Naive B cell (primary cell): ENCODE data around the gene CD34. TPM values are rescaled to one million over a fixed set of nuclear protein-coding genes. Genes with fewer than 3 reads are reported as not detected.
"Not testable (repeated sequence)": the region's sequence is repeated elsewhere in the genome, so short reads cannot be mapped to it uniquely, and the experiment has no call there.

Experiments used
- ATAC-seq, 2 donors: fragments of 150-1000 bp; cut with Tn5 transposase; 2 replicates each; pipeline ENCODE4 v1.10.0; 2021; ENCODE audit warnings: low read depth in 2 of 2, mild to moderate bottlenecking in 2 of 2, moderate library complexity in 2 of 2
- DNase-seq: peaks from one replicate; pipeline ENCODE4 v3.0.0; 2022
- H3K27ac Mint-ChIP-seq, 6 donors: one replicate each; pipeline ENCODE4 v1.8.0; 2020 to 2022; ENCODE audit warnings: mild to moderate bottlenecking in 6 of 6, mixed read lengths in 6 of 6, moderate library complexity in 5 of 6, inconsistent platforms in 2 of 6
- H3K27me3 Mint-ChIP-seq, 3 donors: one replicate each; pipeline ENCODE4 v1.8.0; 2021 to 2022; ENCODE audit warnings: mixed read lengths in 3 of 3, mild to moderate bottlenecking in 1 of 3
- H3K36me3 Mint-ChIP-seq, 2 donors: one replicate each; pipeline ENCODE4 v1.8.0; 2020 to 2022; ENCODE audit warnings: mixed read lengths in 2 of 2, inconsistent platforms in 1 of 2, mild to moderate bottlenecking in 1 of 2
- H3K4me1 Mint-ChIP-seq, 3 donors: one replicate each; pipeline ENCODE4 v1.8.0; 2020 to 2022; ENCODE audit warnings: mixed read lengths in 3 of 3, inconsistent platforms in 1 of 3, mild to moderate bottlenecking in 1 of 3, moderate library complexity in 1 of 3
- H3K4me3 Mint-ChIP-seq, 8 donors: one replicate each; pipeline ENCODE4 v1.8.0; 2020 to 2022; ENCODE audit warnings: mild to moderate bottlenecking in 8 of 8, mixed read lengths in 8 of 8, moderate library complexity in 8 of 8, inconsistent platforms in 2 of 8
- H3K9me3 Mint-ChIP-seq, 7 donors: one replicate each; pipeline ENCODE4 v1.8.0; 2020 to 2022; ENCODE audit warnings: mixed read lengths in 7 of 7, mild to moderate bottlenecking in 5 of 7, inconsistent platforms in 2 of 7, moderate library complexity in 1 of 7
- polyA plus RNA-seq, 6 donors: library from polyadenylated mRNA; unstranded; fragments of 300-500 nt; fragmentation: Illumina TruSeq; gene quantifications; one replicate each; pipeline ENCODE4 v1.2.3, GENCODE V29; 2021; ENCODE audit warnings: low read depth in 6 of 6

The CD34 gene
- polyA plus RNA-seq, 6 donors from 2014 or later, result not detected

DNA sequence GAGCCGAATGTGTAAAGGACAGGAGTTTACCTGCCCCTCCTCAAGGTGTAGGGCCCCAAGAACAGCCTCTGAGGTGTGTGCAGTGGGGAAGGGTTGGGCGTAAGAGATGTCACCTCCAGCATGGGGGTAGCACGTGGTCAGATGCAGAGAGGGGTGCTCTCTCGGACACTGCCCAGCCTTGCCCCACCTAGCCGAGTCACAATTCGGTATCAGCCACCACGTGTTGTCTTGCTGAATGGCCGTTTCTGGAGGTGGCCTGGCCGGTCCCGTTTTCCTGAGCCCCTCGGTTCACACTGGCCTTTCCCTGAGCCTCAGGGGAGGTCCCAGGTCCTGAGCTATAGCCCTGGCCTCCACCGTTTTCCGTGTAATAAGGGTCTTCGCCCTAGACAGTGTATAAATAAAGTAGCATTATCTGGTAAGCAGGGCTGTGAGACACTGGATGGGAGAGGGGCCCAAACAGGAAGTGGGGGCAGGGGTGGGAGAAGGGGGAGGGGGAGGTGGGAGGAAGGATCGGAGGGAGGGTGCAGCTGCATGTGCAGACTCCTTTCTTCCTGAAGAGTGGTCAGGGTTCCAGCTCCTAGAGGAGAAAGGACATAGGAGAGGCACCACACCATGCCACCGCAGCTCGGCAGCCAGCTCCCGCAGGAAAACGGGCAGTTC, 23.3 kb downstream of the CD34 start:
- no peak overlapping the region for H3K4me3 Mint-ChIP-seq
- DNase-seq (no peak), ATAC-seq (no peak)
- H3K9me3 Mint-ChIP-seq, result no peaks in the 10 kb centered on the region
- H3K27ac Mint-ChIP-seq, result no peak overlapping the region
- peaks cover 12 to 16% (median 14%) of the 10 kb centered on the region in 3 donors for H3K27me3 Mint-ChIP-seq
- no peaks in the 10 kb centered on the region for H3K36me3 Mint-ChIP-seq
- peaks cover 26 to 49% (median 37%) of the 10 kb centered on the region in 3 donors for H3K4me1 Mint-ChIP-seq

DNA sequence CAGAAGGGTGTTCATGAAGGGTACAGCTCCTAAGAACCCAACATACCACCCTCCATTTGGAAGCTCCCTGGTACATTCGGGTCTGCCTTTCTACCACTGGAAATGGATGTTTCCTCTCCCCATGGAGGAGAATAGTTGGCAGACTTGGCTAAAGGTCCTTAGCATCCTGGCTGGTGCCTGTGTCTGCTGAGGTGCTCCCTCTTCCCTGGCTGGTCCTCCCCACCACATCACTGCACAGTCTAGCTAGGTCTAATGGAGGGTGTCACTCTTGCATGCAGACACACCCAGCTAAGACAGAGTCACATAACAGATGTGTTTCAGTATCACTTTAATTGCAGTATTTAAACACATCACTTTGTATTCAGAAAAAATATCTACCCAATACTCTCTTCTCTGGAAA, 24.7 kb downstream of the CD34 start:
- H3K27me3 Mint-ChIP-seq, result peaks cover 6 to 16% (median 12%) of the 10 kb centered on the region in 3 donors
- H3K9me3 Mint-ChIP-seq, result no peaks in the 10 kb centered on the region
- peak overlapping the region in 1 of 6 donors; percentile 39 for H3K27ac Mint-ChIP-seq
- no peaks in the 10 kb centered on the region for H3K36me3 Mint-ChIP-seq
- H3K4me3 Mint-ChIP-seq, result no peak overlapping the region
- no peak for ATAC-seq
- peaks cover 29 to 52% (median 41%) of the 10 kb centered on the region in 3 donors for H3K4me1 Mint-ChIP-seq
- no peak for DNase-seq

- peak; percentile 57 for DNase-seq
- H3K4me3 Mint-ChIP-seq, result peak overlapping the region in 2 of 8 donors; percentile 21 to 31
- peak overlapping the region in 4 of 6 donors; percentile 22 to 89 (median 78) for H3K27ac Mint-ChIP-seq
Observed at GRCh38 chr1:207885129-207886032, 25.5 kb downstream of the CD34 start.

DNA sequence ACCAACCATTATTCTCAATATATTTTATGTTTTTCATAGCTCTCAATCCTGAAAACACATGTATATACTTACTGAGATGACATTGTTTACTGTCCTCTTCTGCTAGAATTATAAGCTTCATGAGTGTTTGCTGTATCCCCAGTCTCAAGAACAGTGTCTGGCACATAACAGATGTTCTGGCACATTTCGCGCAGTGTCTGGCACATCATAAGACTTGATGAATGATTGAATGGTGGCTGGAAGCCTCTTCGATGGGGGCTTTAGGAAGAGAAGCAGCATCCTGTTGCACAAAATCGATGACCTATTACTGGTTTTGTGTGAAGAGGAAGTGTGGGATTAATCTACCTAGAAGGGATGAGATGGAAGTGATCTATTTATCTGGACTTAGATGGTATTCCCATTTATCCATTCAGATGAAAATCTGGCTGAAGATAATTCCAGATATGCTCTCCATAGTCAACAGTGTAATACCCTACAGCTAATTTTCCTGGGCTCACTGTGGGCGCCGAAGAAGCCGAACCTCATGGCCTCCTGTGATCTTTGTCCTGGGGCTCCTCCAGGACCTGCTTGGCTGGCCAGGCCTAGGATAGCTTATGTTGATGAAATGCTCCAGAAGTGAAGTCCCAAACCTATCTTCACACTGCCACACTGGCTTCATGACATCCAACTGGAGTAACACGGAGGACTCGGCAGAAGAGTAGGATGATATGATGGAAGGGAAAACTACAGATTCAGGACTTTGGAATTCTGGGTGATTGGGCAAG, 26.5 kb downstream of the CD34 start:
- Mint-ChIP-seq H3K9me3 (no peaks in the 10 kb centered on the region), H3K4me1 (peaks cover 29 to 43% (median 32%) of the 10 kb centered on the region in 3 donors), H3K27me3 (peaks cover 6 to 16% (median 12%) of the 10 kb centered on the region in 3 donors), H3K36me3 (no peaks in the 10 kb centered on the region), H3K27ac (peak overlapping the region in 1 of 6 donors; percentile 80), H3K4me3 (peak overlapping the region in 5 of 8 donors; percentile 21 to 94 (median 81))
- ATAC-seq, result no peak
- no peak for DNase-seq

More at GRCh38 chr1:207885129-207886032, 25.5 kb downstream of the CD34 start:
- H3K27me3 Mint-ChIP-seq, result peaks cover 6 to 16% (median 12%) of the 10 kb centered on the region in 3 donors
- no peaks in the 10 kb centered on the region for H3K36me3 Mint-ChIP-seq
- ATAC-seq, result peak; percentile 81 to 86
- no peaks in the 10 kb centered on the region for H3K9me3 Mint-ChIP-seq
- peaks cover 29 to 52% (median 37%) of the 10 kb centered on the region in 3 donors for H3K4me1 Mint-ChIP-seq

GRCh38 chr1:207883660-207884250, 27.2 kb downstream of the CD34 start:
- ATAC-seq, result no peak
- Mint-ChIP-seq H3K4me3 (peak overlapping the region in 7 of 8 donors; percentile 75 to 94 (median 82)), H3K27ac (peak overlapping the region; percentile 8 to 83 (median 32))

GRCh38 chr1:207883104-207883651, 27.7 kb downstream of the CD34 start:
- H3K27me3 Mint-ChIP-seq, result peaks cover 5 to 16% (median 12%) of the 10 kb centered on the region in 3 donors
- peak overlapping the region; percentile 8 to 82 (median 64) for H3K27ac Mint-ChIP-seq
- peak overlapping the region; percentile 75 to 94 (median 84) for H3K4me3 Mint-ChIP-seq
- DNase-seq (peak; percentile 9), ATAC-seq (peak; percentile 58 to 62)
- H3K9me3 Mint-ChIP-seq, result no peaks in the 10 kb centered on the region
- H3K4me1 Mint-ChIP-seq, result peaks cover 29 to 38% (median 31%) of the 10 kb centered on the region in 3 donors
- H3K36me3 Mint-ChIP-seq, result no peaks in the 10 kb centered on the region

More at GRCh38 chr1:207883660-207884250, 27.2 kb downstream of the CD34 start:
- peaks cover 10 to 16% (median 12%) of the 10 kb centered on the region in 3 donors for H3K27me3 Mint-ChIP-seq
- H3K4me1 Mint-ChIP-seq, result peaks cover 29 to 38% (median 31%) of the 10 kb centered on the region in 3 donors
- no peaks in the 10 kb centered on the region for H3K9me3 Mint-ChIP-seq
- no peaks in the 10 kb centered on the region for H3K36me3 Mint-ChIP-seq
- no peak for DNase-seq

DNA sequence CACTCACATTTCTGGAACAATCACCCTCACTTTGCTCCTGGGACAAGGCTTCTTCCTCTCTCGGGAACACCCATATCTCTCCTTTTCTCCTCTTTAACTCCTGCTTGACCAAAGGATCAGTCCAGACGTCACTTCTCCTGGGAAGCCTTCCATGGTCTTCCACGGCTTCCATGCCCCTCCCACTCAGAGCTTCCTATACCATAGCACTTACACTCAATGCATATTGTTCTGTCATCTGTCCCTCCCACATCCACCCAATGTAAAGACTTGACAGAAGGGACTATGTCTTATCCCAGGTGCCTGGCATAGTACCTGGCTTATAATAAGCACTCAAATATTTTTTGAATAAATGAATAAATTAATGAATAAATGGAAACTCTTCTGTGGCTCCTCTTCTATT, 28.2 kb downstream of the CD34 start:
- ATAC-seq, result no peak
- peak overlapping the region in 1 of 6 donors; percentile 80 for H3K27ac Mint-ChIP-seq

GRCh38 chr1:207878939-207879338, 32.0 kb downstream of the CD34 start:
- peaks cover 21 to 34% (median 30%) of the 10 kb centered on the region in 3 donors for H3K4me1 Mint-ChIP-seq
- DNase-seq, result no peak
- H3K36me3 Mint-ChIP-seq, result no peaks in the 10 kb centered on the region
- H3K27ac Mint-ChIP-seq, result no peak overlapping the region
- ATAC-seq, result no peak
- H3K4me3 Mint-ChIP-seq, result no peak overlapping the region
- peaks cover 0 to 4% (median 0%) of the 10 kb centered on the region in 3 donors for H3K27me3 Mint-ChIP-seq
- no peaks in the 10 kb centered on the region for H3K9me3 Mint-ChIP-seq

More for the DNA sequence above, 28.2 kb downstream of the CD34 start:
- Mint-ChIP-seq H3K36me3 (no peaks in the 10 kb centered on the region), H3K9me3 (no peaks in the 10 kb centered on the region), H3K4me1 (peaks cover 31 to 38% (median 31%) of the 10 kb centered on the region in 3 donors), H3K4me3 (peak overlapping the region in 7 of 8 donors; percentile 48 to 94 (median 82)), H3K27me3 (peaks cover 4 to 16% (median 12%) of the 10 kb centered on the region in 3 donors)
- DNase-seq, result no peak

- not testable (repeated sequence) for H3K27me3 Mint-ChIP-seq, ATAC-seq, DNase-seq, H3K9me3 Mint-ChIP-seq, H3K4me3 Mint-ChIP-seq, H3K27ac Mint-ChIP-seq, H3K36me3 Mint-ChIP-seq
- peaks cover 21 to 34% (median 30%) of the 10 kb centered on the region in 3 donors for H3K4me1 Mint-ChIP-seq
Observed at GRCh38 chr1:207877914-207878313, 33.0 kb downstream of the CD34 start.

- H3K27me3 Mint-ChIP-seq, result peaks cover 0 to 4% (median 0%) of the 10 kb centered on the region in 3 donors
- peak overlapping the region in 2 of 6 donors; percentile 16 to 71 for H3K27ac Mint-ChIP-seq
- ATAC-seq, result no peak
Observed at GRCh38 chr1:207876131-207876530, 34.8 kb downstream of the CD34 start.

DNA sequence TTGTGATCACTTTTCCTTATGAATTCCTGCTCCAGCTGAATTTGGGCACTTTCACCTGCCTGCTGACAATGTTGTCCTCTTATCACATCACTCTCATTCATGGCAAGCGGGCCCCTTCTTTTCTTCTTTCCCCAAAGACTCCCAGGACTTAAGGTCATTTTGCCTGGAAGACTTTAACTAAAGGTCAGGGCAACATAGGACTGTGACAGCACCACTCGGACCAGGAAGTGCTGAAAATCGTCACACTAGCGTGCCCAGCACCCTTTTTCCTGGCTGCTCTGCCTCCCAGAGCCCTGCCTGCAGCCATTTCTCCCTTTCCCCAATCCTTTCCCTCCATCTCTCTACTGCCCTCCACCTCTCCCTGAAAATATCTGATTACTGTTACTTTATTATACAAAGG, 35.4 kb downstream of the CD34 start:
- Mint-ChIP-seq H3K4me3 (peak overlapping the region in 1 of 8 donors; percentile 40), H3K4me1 (peaks cover 36 to 48% (median 46%) of the 10 kb centered on the region in 3 donors)

More at GRCh38 chr1:207876131-207876530, 34.8 kb downstream of the CD34 start:
- H3K4me3 Mint-ChIP-seq, result no peak overlapping the region
- H3K9me3 Mint-ChIP-seq, result no peaks in the 10 kb centered on the region
- no peak for DNase-seq
- peaks cover 31 to 44% (median 40%) of the 10 kb centered on the region in 3 donors for H3K4me1 Mint-ChIP-seq
- H3K36me3 Mint-ChIP-seq, result no peaks in the 10 kb centered on the region

More for the DNA sequence above, 35.4 kb downstream of the CD34 start:
- Mint-ChIP-seq H3K27me3 (peaks cover 0 to 4% (median 0%) of the 10 kb centered on the region in 3 donors), H3K27ac (peak overlapping the region in 1 of 6 donors; percentile 25), H3K36me3 (no peaks in the 10 kb centered on the region), H3K9me3 (no peaks in the 10 kb centered on the region)
- ATAC-seq, result no peak
- DNase-seq, result no peak
